Panc1 (cell line): Measurements from ENCODE around the gene C16orf89. TPM values are rescaled to one million over a fixed set of nuclear protein-coding genes. Genes with fewer than 3 reads are reported as not detected.

Experiments
- ATAC-seq: fragments of 200-7000 bp; cut with Tn5 transposase; 2 replicates; pipeline ENCODE4 v1.9.1; 2020; ENCODE audit warnings: mild to moderate bottlenecking, moderate library complexity
- BruUV-seq: library from RNA; stranded (reverse); fragments of 400-500 nt; replicated peaks from 2 replicates; lab custom pipeline; 2021; lab: Mats Ljungman, UMichigan
- CTCF ChIA-PET: fragments of 300-600 bp; sonication (Branson Sonifier 250); formaldehyde crosslinking; loops from one replicate; lab custom pipeline; 2022; ENCODE audit warnings: antibody characterized with exemption; lab: Charles Lee
- POLR2A ChIA-PET: fragments of 300-600 bp; sonication (Branson Sonifier 250); formaldehyde crosslinking; loops from one replicate; lab custom pipeline; 2022; ENCODE audit warnings: antibody characterized with exemption; lab: Charles Lee
- DNase-seq: peaks from one replicate; pipeline ENCODE4 v3.0.0-alpha.2; 2010; ENCODE audit warnings: low read depth, low spot score
- H3K27ac ChIP-seq: 2 replicates; pipeline ENCODE4 v1.5.1; 2011; ENCODE audit warnings: mild to moderate bottlenecking, low read length, inconsistent platforms
- H3K27me3 ChIP-seq: fragments of 200-500 bp; sonication (Bioruptor generic); 2 replicates; pipeline ENCODE4 v1.6.0; 2014; ENCODE audit warnings: low read length, inconsistent platforms; ENCODE audit not compliant: control insufficient read depth, insufficient read depth
- H3K36me3 ChIP-seq: fragments of 200-500 bp; sonication (Bioruptor generic); 2 replicates; pipeline ENCODE4 v1.5.1; 2014; ENCODE audit warnings: inconsistent platforms, mild to moderate bottlenecking, low read length, moderate library complexity; ENCODE audit not compliant: control insufficient read depth, insufficient read depth
- H3K4me1 ChIP-seq: 2 replicates; pipeline ENCODE4 v1.5.1; 2011; ENCODE audit warnings: inconsistent platforms, mild to moderate bottlenecking, low read length, moderate library complexity; ENCODE audit not compliant: control insufficient read depth, insufficient read depth
- H3K4me3 ChIP-seq, 2 experiments: 2 replicates each; pipeline ENCODE4 v1.5.1; 2011 to 2012; ENCODE audit warnings: low read depth in 2 of 2, low read length in 2 of 2, mild to moderate bottlenecking in 2 of 2, inconsistent platforms in 1 of 2, moderate library complexity in 1 of 2
- H3K9me3 ChIP-seq: fragments of 200-500 bp; sonication (Bioruptor generic); 2 replicates; pipeline ENCODE4 v1.5.1; 2014; ENCODE audit warnings: low read depth, mild to moderate bottlenecking, inconsistent platforms, low read length, moderate library complexity; ENCODE audit not compliant: control insufficient read depth, insufficient read depth
- POLR2AphosphoS5 ChIP-seq: IDR thresholded peaks from 2 replicates; pipeline ENCODE4 v1.6.1; 2012; ENCODE audit warnings: mild to moderate bottlenecking, low read depth, low read length, moderate library complexity
- REST ChIP-seq, 2 experiments: IDR thresholded peaks; 2 replicates each; pipeline ENCODE4 v1.6.1; 2011 to 2012; ENCODE audit warnings: low read depth in 2 of 2, control low read depth in 1 of 2, low read length in 1 of 2, mild to moderate bottlenecking in 1 of 2, moderate library complexity in 1 of 2; ENCODE audit not compliant: insufficient read depth in 1 of 2
- SIN3A ChIP-seq: IDR thresholded peaks from 2 replicates; pipeline ENCODE4 v1.6.1; 2012; ENCODE audit warnings: low read depth, mild to moderate bottlenecking, low read length, moderate library complexity, borderline replicate concordance; ENCODE audit not compliant: insufficient read depth
- TCF7L2 ChIP-seq: IDR thresholded peaks from 2 replicates; pipeline ENCODE4 v1.6.1; 2011; ENCODE audit warnings: mild to moderate bottlenecking, low read depth, low read length, inconsistent platforms
- in situ Hi-C: cut with HindIII; loops from 2 replicates; pipeline ENCODE4 v1.10.0; 2016; ENCODE audit warnings: low sequenced_read_pairs, low pct_unique_long_range_greater_than_20kb
- intact Hi-C: fragments of 100-400 bp; cut with micrococcal nuclease; formaldehyde crosslinking; loops from one replicate; pipeline ENCODE4 v1.10.0; 2022; ENCODE audit not compliant: unreplicated experiment
- total RNA-seq: library from RNA; stranded (reverse); gene quantifications from one replicate; pipeline ENCODE4 v1.2.1, GENCODE V29; 2021; ENCODE audit not compliant: unreplicated experiment
- TF ChIP-seq, protein P1 (sequence below): fragments of 450-650 bp; IDR thresholded peaks from 2 replicates; pipeline ENCODE4 v1.5.1; 2017; ENCODE audit warnings: mild to moderate bottlenecking

The C16orf89 gene
- total RNA-seq, 1 experiment from 2014 or later = not detected

- DNase-seq = no peak
- H3K4me3 ChIP-seq = no peak overlapping the region
- TF ChIP-seq TCF7L2 (no peak), POLR2AphosphoS5 (no peak), SIN3A (no peak), REST (IDR thresholded peaks at IDR 0.05; ENCODE audit: insufficient read depth in 1 of 2, low read depth in 2 of 2, low read length in 1 of 2) (no peak)
- TF ChIP-seq, protein P1, sequence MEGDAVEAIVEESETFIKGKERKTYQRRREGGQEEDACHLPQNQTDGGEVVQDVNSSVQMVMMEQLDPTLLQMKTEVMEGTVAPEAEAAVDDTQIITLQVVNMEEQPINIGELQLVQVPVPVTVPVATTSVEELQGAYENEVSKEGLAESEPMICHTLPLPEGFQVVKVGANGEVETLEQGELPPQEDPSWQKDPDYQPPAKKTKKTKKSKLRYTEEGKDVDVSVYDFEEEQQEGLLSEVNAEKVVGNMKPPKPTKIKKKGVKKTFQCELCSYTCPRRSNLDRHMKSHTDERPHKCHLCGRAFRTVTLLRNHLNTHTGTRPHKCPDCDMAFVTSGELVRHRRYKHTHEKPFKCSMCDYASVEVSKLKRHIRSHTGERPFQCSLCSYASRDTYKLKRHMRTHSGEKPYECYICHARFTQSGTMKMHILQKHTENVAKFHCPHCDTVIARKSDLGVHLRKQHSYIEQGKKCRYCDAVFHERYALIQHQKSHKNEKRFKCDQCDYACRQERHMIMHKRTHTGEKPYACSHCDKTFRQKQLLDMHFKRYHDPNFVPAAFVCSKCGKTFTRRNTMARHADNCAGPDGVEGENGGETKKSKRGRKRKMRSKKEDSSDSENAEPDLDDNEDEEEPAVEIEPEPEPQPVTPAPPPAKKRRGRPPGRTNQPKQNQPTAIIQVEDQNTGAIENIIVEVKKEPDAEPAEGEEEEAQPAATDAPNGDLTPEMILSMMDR = no peak
- H3K9me3 ChIP-seq = no peaks in the 10 kb centered on the region
- intact Hi-C loops = no loop called here
- H3K36me3 ChIP-seq = no peaks in the 10 kb centered on the region
- no peaks in the 10 kb centered on the region; the same call in 1 of the 2 replicates for H3K27me3 ChIP-seq
- no peak overlapping the region for H3K27ac ChIP-seq
- BruUV-seq = no TSS peak
- H3K4me1 ChIP-seq = no peaks in the 10 kb centered on the region
- POLR2A ChIA-PET = no interaction called here
- ATAC-seq = no peak
- in situ Hi-C loops = no loop called here
- CTCF ChIA-PET = no interaction called here
Measured at GRCh38 chr16:5059386-5060072, 6.2 kb downstream of the C16orf89 start.

DNA sequence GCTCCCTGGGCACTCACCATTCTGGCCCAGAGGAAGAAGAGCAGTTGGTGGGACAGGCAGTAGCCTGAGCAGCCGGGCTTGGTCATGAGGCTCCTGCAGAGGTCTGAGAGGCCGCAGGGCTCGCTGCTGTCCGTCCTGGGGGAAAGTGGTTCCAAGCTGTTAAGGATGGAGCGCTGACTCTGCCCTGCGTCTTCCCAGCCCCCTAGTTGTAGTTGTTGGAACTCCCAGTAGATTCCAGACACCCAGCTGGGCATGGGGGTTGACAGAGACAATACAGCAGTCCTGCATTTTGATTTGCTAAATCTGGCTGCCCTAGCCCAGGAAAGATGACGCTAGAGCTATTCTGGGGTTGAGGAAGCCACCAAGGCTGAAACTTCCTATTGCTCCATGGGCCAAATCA is 7.3 kb downstream of the C16orf89 start:
- Histone ChIP-seq H3K36me3 (no peaks in the 10 kb centered on the region), H3K4me1 (no peaks in the 10 kb centered on the region), H3K9me3 (no peaks in the 10 kb centered on the region), H3K4me3 (no peak overlapping the region), H3K27ac (no peak overlapping the region), H3K27me3 (no peaks in the 10 kb centered on the region; the same call in 1 of the 2 replicates)
- BruUV-seq = no TSS peak
- POLR2A ChIA-PET = no interaction called here
- CTCF ChIA-PET = interaction anchor here (0.7 kb wide), 1 partner anchor 556 kb away, joined by 3 read pairs; no protein-coding TSS in a partner anchor
- TF ChIP-seq REST (IDR thresholded peaks at IDR 0.05; ENCODE audit: insufficient read depth in 1 of 2, low read depth in 2 of 2, low read length in 1 of 2) (no peak), SIN3A (no peak), POLR2AphosphoS5 (no peak), TCF7L2 (no peak)
- TF ChIP-seq, protein P1 = peak; percentile 23; the same call in 1 of the 2 replicates
- intact Hi-C loops = no loop called here
- ATAC-seq (peak; percentile 60), DNase-seq (no peak)
- in situ Hi-C loops = no loop called here
